HEK293T (cell line): ENCODE measurements around the gene CKM.

Experiments used
- CTCF ChIA-PET: fragments of 350-600 bp; formaldehyde crosslinking; extraction: SDS; loops from one replicate; lab custom pipeline; 2021; ENCODE audit warnings: antibody characterized with exemption, inconsistent platforms; lab: Yijun Ruan, JAX
- POLR2A ChIA-PET: fragments of 350-600 bp; formaldehyde crosslinking; extraction: SDS; loops from one replicate; lab custom pipeline; 2020; ENCODE audit warnings: antibody characterized with exemption, inconsistent platforms; lab: Yijun Ruan, JAX
- DNase-seq: peaks from one replicate; pipeline ENCODE4 v3.0.0; 2012; ENCODE audit warnings: mixed read lengths; ENCODE audit errors: extremely low spot score
- ARNT ChIP-seq: fragments of 450-650 bp; IDR thresholded peaks from 2 replicates; pipeline ENCODE4 v1.6.1; 2017; ENCODE audit warnings: mild to moderate bottlenecking
- BHLHE40 ChIP-seq: fragments of 450-650 bp; IDR thresholded peaks from 2 replicates; pipeline ENCODE4 v1.6.1; 2016; ENCODE audit warnings: mild to moderate bottlenecking, moderate library complexity, borderline replicate concordance
- CTBP1 ChIP-seq: fragments of 450-650 bp; IDR thresholded peaks from 2 replicates; pipeline ENCODE4 v1.6.1; 2016; ENCODE audit warnings: borderline replicate concordance
- ELF4 ChIP-seq: fragments of 450-650 bp; IDR thresholded peaks from 2 replicates; pipeline ENCODE4 v1.6.1; 2017; ENCODE audit warnings: antibody characterized with exemption
- FOXA1 ChIP-seq: fragments of 450-650 bp; IDR thresholded peaks from 2 replicates; pipeline ENCODE4 v1.6.1; 2016; ENCODE audit warnings: mild to moderate bottlenecking
- FOXK2 ChIP-seq: fragments of 450-650 bp; IDR thresholded peaks from 2 replicates; pipeline ENCODE4 v1.6.1; 2016; ENCODE audit warnings: mild to moderate bottlenecking
- FOXM1 ChIP-seq: fragments of 450-650 bp; IDR thresholded peaks from 2 replicates; pipeline ENCODE4 v1.6.1; 2017; ENCODE audit warnings: mild to moderate bottlenecking, borderline replicate concordance
- HDGF ChIP-seq: fragments of 450-650 bp; IDR thresholded peaks from 2 replicates; pipeline ENCODE4 v1.6.1; 2017; ENCODE audit warnings: antibody characterized with exemption, borderline replicate concordance
- L3MBTL2 ChIP-seq: fragments of 450-650 bp; conservative IDR thresholded peaks from 2 replicates; pipeline ENCODE4 v1.6.1; 2016; ENCODE audit warnings: mild to moderate bottlenecking
- LEF1 ChIP-seq: fragments of 450-650 bp; IDR thresholded peaks from 2 replicates; pipeline ENCODE4 v1.6.1; 2017; ENCODE audit warnings: mild to moderate bottlenecking, borderline replicate concordance
- NFRKB ChIP-seq: fragments of 450-650 bp; IDR thresholded peaks from 2 replicates; pipeline ENCODE4 v1.6.1; 2016; ENCODE audit warnings: mild to moderate bottlenecking, moderate library complexity
- PKNOX1 ChIP-seq: fragments of 450-650 bp; IDR thresholded peaks from 2 replicates; pipeline ENCODE4 v1.6.1; 2016
- SP1 ChIP-seq: fragments of 450-650 bp; IDR thresholded peaks from 2 replicates; pipeline ENCODE4 v1.6.1; 2017
- SUZ12 ChIP-seq: fragments of 450-650 bp; IDR thresholded peaks from 2 replicates; pipeline ENCODE4 v1.6.1; 2016; ENCODE audit warnings: mild to moderate bottlenecking
- TARDBP ChIP-seq: fragments of 450-650 bp; IDR thresholded peaks from 2 replicates; pipeline ENCODE4 v1.6.1; 2016
- ZNF384 ChIP-seq: fragments of 450-650 bp; IDR thresholded peaks from 2 replicates; pipeline ENCODE4 v1.6.1; 2016

The CKM gene

GRCh38 chr19:45355910-45356309, 33.2 kb upstream of the CKM start:
- no peak for TF ChIP-seq PKNOX1
- no peak for TF ChIP-seq L3MBTL2
- TF ChIP-seq FOXK2 = no peak
- TF ChIP-seq CTBP1 = no peak
- no peak for TF ChIP-seq TARDBP
- TF ChIP-seq LEF1 = no peak
- TF ChIP-seq FOXM1 = no peak
- TF ChIP-seq FOXA1 = no peak
- TF ChIP-seq SP1 = no peak
- no peak for TF ChIP-seq ZNF384
- no peak for TF ChIP-seq SUZ12
- no peak for TF ChIP-seq NFRKB
- TF ChIP-seq ARNT = no peak
- TF ChIP-seq BHLHE40 = no peak
- no peak for TF ChIP-seq HDGF
- no peak for TF ChIP-seq ELF4
- ChIA-PET CTCF (no interaction called here), POLR2A (no interaction called here)
- DNase-seq = no peak

GRCh38 chr19:45355402-45355801, 32.7 kb upstream of the CKM start:
- CTCF ChIA-PET = no interaction called here

GRCh38 chr19:45354241-45354842, 31.7 kb upstream of the CKM start:
- ChIA-PET CTCF (no interaction called here), POLR2A (interaction anchor here (1.5 kb wide), 1 partner anchor 9 kb away, joined by 3 read pairs; no protein-coding TSS in a partner anchor)
- no peak for DNase-seq
- TF ChIP-seq SUZ12 (no peak), CTBP1 (no peak)

More at GRCh38 chr19:45355402-45355801, 32.7 kb upstream of the CKM start:
- TF ChIP-seq FOXM1 (no peak), ARNT (no peak), FOXA1 (no peak), SP1 (no peak), ELF4 (no peak), SUZ12 (no peak), LEF1 (no peak), TARDBP (no peak), FOXK2 (no peak), ZNF384 (no peak), NFRKB (no peak), PKNOX1 (no peak), BHLHE40 (no peak), CTBP1 (no peak), HDGF (no peak), L3MBTL2 (no peak)
- POLR2A ChIA-PET = no interaction called here
- DNase-seq = no peak

- no peak for DNase-seq
- TF ChIP-seq TARDBP (no peak), SP1 (no peak), HDGF (no peak), ARNT (no peak), BHLHE40 (no peak), NFRKB (no peak), ELF4 (no peak), FOXA1 (no peak), FOXK2 (no peak), FOXM1 (no peak)
- ChIA-PET CTCF (no interaction called here), POLR2A (interaction anchor here (1.5 kb wide), 1 partner anchor 8 kb away, joined by 3 read pairs; no protein-coding TSS in a partner anchor)
Measured at GRCh38 chr19:45352914-45353796, 30.5 kb upstream of the CKM start.

GRCh38 chr19:45352471-45352870, 29.8 kb upstream of the CKM start:
- no peak for DNase-seq
- ChIA-PET POLR2A (no interaction called here), CTCF (no interaction called here)
- TF ChIP-seq BHLHE40 (no peak), ZNF384 (no peak)

- no peak for DNase-seq
- POLR2A ChIA-PET = no interaction called here
- CTCF ChIA-PET = no interaction called here
- TF ChIP-seq FOXM1 (no peak), LEF1 (no peak), FOXK2 (no peak), ARNT (no peak), NFRKB (no peak), SUZ12 (no peak), BHLHE40 (no peak), L3MBTL2 (no peak), PKNOX1 (no peak), CTBP1 (no peak), FOXA1 (no peak), HDGF (no peak), ZNF384 (no peak), ELF4 (no peak)
Measured at GRCh38 chr19:45352062-45352461, 29.4 kb upstream of the CKM start.
